Measurements from ENCODE around the gene GXYLT1. TPM values are rescaled to one million over a fixed set of nuclear protein-coding genes. Genes with fewer than 3 reads are reported as not detected.
"Not testable (repeated sequence)": the region's sequence is repeated elsewhere in the genome, so short reads cannot be mapped to it uniquely, and the experiment has no call there.

Gene GXYLT1
- total RNA-seq, 1 donor from 2014 or later = 4.8 TPM

GRCh38 chr12:42109031-42109430 lies 35.6 kb downstream of the GXYLT1 start:
- no peak for DNase-seq
- intact Hi-C loops (cut with micrococcal nuclease) = no loop called here

GRCh38 chr12:42106791-42107190 lies 37.9 kb downstream of the GXYLT1 start:
- ATAC-seq; intact Hi-C loops (cut with micrococcal nuclease): not testable (repeated sequence)

More at GRCh38 chr12:42109031-42109430, 35.6 kb downstream of the GXYLT1 start:
- no peak for ATAC-seq

GRCh38 chr12:42104784-42105183 lies 39.9 kb downstream of the GXYLT1 start:
- intact Hi-C loops (cut with micrococcal nuclease) = no loop called here
- no peak for ATAC-seq

More at GRCh38 chr12:42106791-42107190, 37.9 kb downstream of the GXYLT1 start:
- DNase-seq = not testable (repeated sequence)

GRCh38 chr12:42104087-42104486 lies 40.6 kb downstream of the GXYLT1 start:
- ATAC-seq = no peak
- intact Hi-C loops (cut with micrococcal nuclease) = no loop called here
- DNase-seq = no peak

More at GRCh38 chr12:42104784-42105183, 39.9 kb downstream of the GXYLT1 start:
- DNase-seq = no peak

GRCh38 chr12:42103155-42103554 lies 41.5 kb downstream of the GXYLT1 start:
- ATAC-seq = no peak
- intact Hi-C loops (cut with micrococcal nuclease) = no loop called here
- DNase-seq = no peak

- DNase-seq (no peak), ATAC-seq (no peak)
- intact Hi-C loops (cut with micrococcal nuclease) = no loop called here
Measured at GRCh38 chr12:42102720-42103119, 42.0 kb downstream of the GXYLT1 start.

- DNase-seq = no peak
- intact Hi-C loops (cut with micrococcal nuclease) = no loop called here
- no peak for ATAC-seq
Measured at GRCh38 chr12:42099433-42099832, 45.2 kb downstream of the GXYLT1 start.

GRCh38 chr12:42097971-42098370 lies 46.7 kb downstream of the GXYLT1 start:
- ATAC-seq (no peak), DNase-seq (no peak)
- intact Hi-C loops (cut with micrococcal nuclease) = no loop called here

GRCh38 chr12:42094277-42094676 lies 50.4 kb downstream of the GXYLT1 start:
- ATAC-seq (peak; percentile 43), DNase-seq (no peak)
- intact Hi-C loops (cut with micrococcal nuclease) = no loop called here

GRCh38 chr12:42091769-42092168 lies 52.9 kb downstream of the GXYLT1 start:
- DNase-seq (no peak), ATAC-seq (no peak)
- intact Hi-C loops (cut with micrococcal nuclease) = no loop called here

- intact Hi-C loops (cut with micrococcal nuclease) = no loop called here
- no peak for ATAC-seq
Measured at GRCh38 chr12:42090899-42091298, 53.8 kb downstream of the GXYLT1 start.

GRCh38 chr12:42086031-42086430 lies 58.6 kb downstream of the GXYLT1 start:
- ATAC-seq (no peak), DNase-seq (no peak)
- intact Hi-C loops (cut with micrococcal nuclease) = no loop called here

More at GRCh38 chr12:42090899-42091298, 53.8 kb downstream of the GXYLT1 start:
- no peak for DNase-seq

- no peak for ATAC-seq
- DNase-seq = no peak
- intact Hi-C loops (cut with micrococcal nuclease) = no loop called here
Measured at GRCh38 chr12:42085594-42085993, 59.1 kb downstream of the GXYLT1 start.

GRCh38 chr12:42084522-42084921 lies 60.2 kb downstream of the GXYLT1 start:
- DNase-seq = no peak
- intact Hi-C loops (cut with micrococcal nuclease) = no loop called here
- ATAC-seq = no peak

GRCh38 chr12:42076976-42077375 lies 67.7 kb downstream of the GXYLT1 start:
- intact Hi-C loops (cut with micrococcal nuclease) = no loop called here
- no peak for ATAC-seq
- no peak for DNase-seq

- no peak for ATAC-seq
- intact Hi-C loops (cut with micrococcal nuclease) = no loop called here
- DNase-seq = no peak
Measured at GRCh38 chr12:42070036-42070435, 74.6 kb downstream of the GXYLT1 start.

- intact Hi-C loops (cut with micrococcal nuclease) = no loop called here
Measured at GRCh38 chr12:42059127-42059526, 85.5 kb downstream of the GXYLT1 start.

GRCh38 chr12:42056130-42056529 lies 88.5 kb downstream of the GXYLT1 start:
- DNase-seq (no peak), ATAC-seq (no peak)
- intact Hi-C loops (cut with micrococcal nuclease) = no loop called here

More at GRCh38 chr12:42059127-42059526, 85.5 kb downstream of the GXYLT1 start:
- no peak for DNase-seq
- ATAC-seq = no peak

- intact Hi-C loops (cut with micrococcal nuclease) = no loop called here
- no peak for ATAC-seq
- DNase-seq = no peak
Measured at GRCh38 chr12:42053456-42053855, 91.2 kb downstream of the GXYLT1 start.

GRCh38 chr12:42048980-42049379 lies 95.7 kb downstream of the GXYLT1 start:
- intact Hi-C loops (cut with micrococcal nuclease); DNase-seq: not testable (repeated sequence)

GRCh38 chr12:42039577-42039976 lies 105.1 kb downstream of the GXYLT1 start:
- ATAC-seq (no peak), DNase-seq (no peak)
- intact Hi-C loops (cut with micrococcal nuclease) = no loop called here

More at GRCh38 chr12:42048980-42049379, 95.7 kb downstream of the GXYLT1 start:
- not testable (repeated sequence) for ATAC-seq

GRCh38 chr12:42039176-42039575 lies 105.5 kb downstream of the GXYLT1 start:
- ATAC-seq (no peak), DNase-seq (no peak)
- intact Hi-C loops (cut with micrococcal nuclease) = no loop called here
